ENCODE results near the gene TTC21B. TPM values are rescaled to one million over a fixed set of nuclear protein-coding genes. Genes with fewer than 3 reads are reported as not detected.

TTC21B gene
- total RNA-seq = 4.9 and 9.0 TPM in 2 replicates

GRCh38 chr2:165953655-165954606, at the start of gene TTC21B:
Gene TTC21B (minus strand): TSS chr2:165953776. CDS start chr2:165953705, 71 bp downstream.

Other genes starting within 250 kb of the TTC21B start
- gene GALNT3, start 159.5 kb downstream of the TTC21B start, total RNA-seq = 46.2 and 56.4 TPM in 2 replicates
- gene SCN1A, start 174.2 kb upstream of the TTC21B start, total RNA-seq = not detected in 2 replicates